ENCODE measurements around the gene GRM2. TPM values are rescaled to one million over a fixed set of nuclear protein-coding genes. Genes with fewer than 3 reads are reported as not detected.
A peak's percentile ranks its signal among the peaks of the same experiment; 100 is the strongest.

Gene GRM2
- total RNA-seq, 1 donor from 2014 or later = 6.6 TPM

DNA sequence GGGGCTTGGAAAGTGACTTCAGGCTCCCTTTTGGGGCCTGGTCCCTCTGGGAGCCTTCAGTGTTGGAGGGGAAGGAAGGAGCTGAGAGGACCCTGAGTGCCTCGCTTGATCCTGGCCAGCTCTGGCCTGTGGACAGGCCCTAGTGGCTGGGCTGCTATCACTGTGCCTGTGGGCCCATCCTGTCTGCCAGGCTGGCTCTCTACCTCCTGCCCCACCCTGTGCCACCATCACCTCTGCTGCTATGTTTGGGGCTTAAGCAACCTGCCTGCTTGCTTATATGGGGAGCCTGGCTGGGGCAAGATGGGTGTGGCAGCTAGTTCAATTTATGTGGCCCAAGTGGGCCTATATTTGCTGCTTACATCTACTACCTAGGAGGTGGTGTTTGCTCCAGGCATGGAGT is 28.7 kb upstream of the GRM2 start:
- peaks cover 6% of the 10 kb centered on the region for H3K36me3 Mint-ChIP-seq (ENCODE audit: low read depth)
- no peak overlapping the region for H3K4me3 Mint-ChIP-seq
- TF ChIP-seq, protein P1, sequence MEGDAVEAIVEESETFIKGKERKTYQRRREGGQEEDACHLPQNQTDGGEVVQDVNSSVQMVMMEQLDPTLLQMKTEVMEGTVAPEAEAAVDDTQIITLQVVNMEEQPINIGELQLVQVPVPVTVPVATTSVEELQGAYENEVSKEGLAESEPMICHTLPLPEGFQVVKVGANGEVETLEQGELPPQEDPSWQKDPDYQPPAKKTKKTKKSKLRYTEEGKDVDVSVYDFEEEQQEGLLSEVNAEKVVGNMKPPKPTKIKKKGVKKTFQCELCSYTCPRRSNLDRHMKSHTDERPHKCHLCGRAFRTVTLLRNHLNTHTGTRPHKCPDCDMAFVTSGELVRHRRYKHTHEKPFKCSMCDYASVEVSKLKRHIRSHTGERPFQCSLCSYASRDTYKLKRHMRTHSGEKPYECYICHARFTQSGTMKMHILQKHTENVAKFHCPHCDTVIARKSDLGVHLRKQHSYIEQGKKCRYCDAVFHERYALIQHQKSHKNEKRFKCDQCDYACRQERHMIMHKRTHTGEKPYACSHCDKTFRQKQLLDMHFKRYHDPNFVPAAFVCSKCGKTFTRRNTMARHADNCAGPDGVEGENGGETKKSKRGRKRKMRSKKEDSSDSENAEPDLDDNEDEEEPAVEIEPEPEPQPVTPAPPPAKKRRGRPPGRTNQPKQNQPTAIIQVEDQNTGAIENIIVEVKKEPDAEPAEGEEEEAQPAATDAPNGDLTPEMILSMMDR (conservative IDR thresholded peaks at IDR 0.05) = no peak
- no peaks in the 10 kb centered on the region for H3K27me3 Mint-ChIP-seq (ENCODE audit: low read depth)
- H3K27ac Mint-ChIP-seq (ENCODE audit: unreplicated experiment) = peak overlapping the region; percentile 31
- DNase-seq (ENCODE audit: low read depth, low spot score) = no peak
- no peaks in the 10 kb centered on the region for H3K9me3 Mint-ChIP-seq
- H3K4me1 Mint-ChIP-seq = peaks cover 20% of the 10 kb centered on the region

DNA sequence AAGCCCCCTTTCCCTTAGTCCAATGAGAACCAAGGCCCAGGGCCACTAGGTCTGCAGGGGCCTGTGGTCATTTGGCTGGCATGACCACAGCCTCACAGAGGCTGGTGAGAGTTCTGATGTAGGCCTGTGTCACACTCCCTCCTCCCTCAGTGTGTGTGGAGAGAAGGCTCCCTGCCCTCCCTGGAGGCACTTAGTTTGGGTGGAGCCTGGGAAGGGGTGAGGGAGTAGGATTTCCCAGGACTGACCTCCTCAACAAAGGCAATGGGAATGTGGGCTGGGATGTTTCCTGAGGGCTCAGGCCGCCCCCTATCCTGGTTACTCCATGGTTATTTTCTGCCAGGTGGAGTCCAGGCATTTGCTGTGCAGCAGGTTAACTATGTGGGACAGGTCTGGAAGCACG is 28.2 kb upstream of the GRM2 start:
- Mint-ChIP-seq H3K4me3 (no peak overlapping the region), H3K36me3 (ENCODE audit: low read depth) (peaks cover 6% of the 10 kb centered on the region), H3K4me1 (peaks cover 15% of the 10 kb centered on the region), H3K9me3 (no peaks in the 10 kb centered on the region), H3K27me3 (ENCODE audit: low read depth) (no peaks in the 10 kb centered on the region), H3K27ac (ENCODE audit: unreplicated experiment) (no peak overlapping the region)
- TF ChIP-seq, protein P1 (conservative IDR thresholded peaks at IDR 0.05) = no peak
- DNase-seq (ENCODE audit: low read depth, low spot score) = no peak

- TF ChIP-seq, protein P1 (conservative IDR thresholded peaks at IDR 0.05) = no peak
- Mint-ChIP-seq H3K36me3 (ENCODE audit: low read depth) (peaks cover 6% of the 10 kb centered on the region), H3K27ac (ENCODE audit: unreplicated experiment) (no peak overlapping the region), H3K9me3 (no peaks in the 10 kb centered on the region), H3K27me3 (ENCODE audit: low read depth) (no peaks in the 10 kb centered on the region), H3K4me3 (no peak overlapping the region), H3K4me1 (peaks cover 14% of the 10 kb centered on the region)
- no peak for DNase-seq (ENCODE audit: low read depth, low spot score)
Observed at GRCh38 chr3:51679318-51679717, 27.6 kb upstream of the GRM2 start.

DNA sequence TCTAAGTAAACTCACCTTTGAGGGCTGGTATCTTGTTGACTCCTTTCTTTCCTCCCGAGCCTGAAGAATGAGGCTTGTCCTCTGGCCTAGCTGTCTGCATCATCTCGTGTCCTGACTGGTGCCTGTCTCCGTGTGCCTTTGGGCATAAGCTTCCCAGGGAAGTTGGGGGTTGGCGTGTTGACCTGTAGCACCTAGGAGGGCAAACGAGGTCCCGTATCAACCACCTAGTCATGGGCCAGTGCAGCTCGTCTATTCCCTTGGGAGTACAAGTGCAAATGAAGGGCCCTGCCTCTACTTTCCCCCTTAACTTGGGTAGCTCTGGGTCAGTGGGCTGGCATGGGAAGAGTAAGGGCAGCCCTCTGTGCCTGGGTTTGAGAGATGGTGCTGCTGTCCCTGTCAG is 27.1 kb upstream of the GRM2 start:
- H3K9me3 Mint-ChIP-seq = no peaks in the 10 kb centered on the region
- no peak overlapping the region for H3K4me3 Mint-ChIP-seq
- peaks cover 12% of the 10 kb centered on the region for H3K4me1 Mint-ChIP-seq
- DNase-seq (ENCODE audit: low read depth, low spot score) = no peak
- H3K27ac Mint-ChIP-seq (ENCODE audit: unreplicated experiment) = peak overlapping the region; percentile 87
- no peaks in the 10 kb centered on the region for H3K27me3 Mint-ChIP-seq (ENCODE audit: low read depth)
- peaks cover 5% of the 10 kb centered on the region for H3K36me3 Mint-ChIP-seq (ENCODE audit: low read depth)
- TF ChIP-seq, protein P1 (conservative IDR thresholded peaks at IDR 0.05) = no peak

DNA sequence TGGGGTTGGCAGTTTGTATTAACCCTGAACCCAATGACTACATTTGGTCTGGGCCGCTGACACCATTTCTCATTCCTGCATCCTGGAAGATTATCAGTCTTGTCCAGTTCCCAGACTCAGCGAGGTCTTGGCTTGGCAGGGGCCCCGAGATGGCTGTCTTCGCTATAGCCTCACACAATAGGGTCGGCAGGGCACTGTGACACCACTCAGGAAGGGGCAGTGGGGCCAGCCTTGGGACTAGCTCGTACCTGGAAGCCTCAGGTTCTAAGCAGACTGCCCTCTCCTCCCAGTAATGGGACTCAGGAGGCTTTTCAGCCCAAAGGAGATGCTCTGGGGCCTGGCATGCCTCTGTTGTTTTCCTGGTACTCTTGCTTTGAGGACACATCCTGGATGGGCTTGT is 26.7 kb upstream of the GRM2 start:
- Mint-ChIP-seq H3K4me3 (no peak overlapping the region), H3K27ac (ENCODE audit: unreplicated experiment) (peak overlapping the region; percentile 58), H3K4me1 (peaks cover 10% of the 10 kb centered on the region), H3K9me3 (no peaks in the 10 kb centered on the region), H3K27me3 (ENCODE audit: low read depth) (no peaks in the 10 kb centered on the region), H3K36me3 (ENCODE audit: low read depth) (peaks cover 4% of the 10 kb centered on the region)
- TF ChIP-seq, protein P1 (conservative IDR thresholded peaks at IDR 0.05) = no peak
- DNase-seq (ENCODE audit: low read depth, low spot score) = no peak
